GM19463 (cell line): Measurements from ENCODE around the gene RAB7A.
"Not testable (repeated sequence)": the region's sequence is repeated elsewhere in the genome, so short reads cannot be mapped to it uniquely, and the experiment has no call there.

Experiments used
- ATAC-seq: cut with Tn5 transposase; IDR thresholded peaks from one replicate; pipeline ENCODE4 v1.9.1; 2021; ENCODE audit warnings: mild to moderate bottlenecking, moderate library complexity; ENCODE audit not compliant: unreplicated experiment

The RAB7A gene

GRCh38 chr3:128749035-128749434 lies 23.1 kb downstream of the RAB7A start:
- no peak for ATAC-seq

- ATAC-seq: not testable (repeated sequence)
Observed at GRCh38 chr3:128749561-128749960, 23.6 kb downstream of the RAB7A start.

GRCh38 chr3:128753715-128754114 lies 27.7 kb downstream of the RAB7A start:
- ATAC-seq: no peak

GRCh38 chr3:128760042-128760441 lies 34.1 kb downstream of the RAB7A start:
- ATAC-seq: no peak

- no peak for ATAC-seq
Observed at GRCh38 chr3:128760881-128761280, 34.9 kb downstream of the RAB7A start.

- ATAC-seq: no peak
Observed at GRCh38 chr3:128761392-128761791, 35.4 kb downstream of the RAB7A start.

- ATAC-seq: no peak
Observed at GRCh38 chr3:128763967-128764366, 38.0 kb downstream of the RAB7A start.

GRCh38 chr3:128764863-128765262 lies 38.9 kb downstream of the RAB7A start:
- ATAC-seq: no peak

- ATAC-seq: no peak
Observed at GRCh38 chr3:128767094-128767750, 41.2 kb downstream of the RAB7A start.

GRCh38 chr3:128768471-128768870 lies 42.5 kb downstream of the RAB7A start:
- ATAC-seq: no peak

GRCh38 chr3:128770387-128770786 lies 44.4 kb downstream of the RAB7A start:
- ATAC-seq: no peak

GRCh38 chr3:128773189-128773588 lies 47.2 kb downstream of the RAB7A start:
- ATAC-seq: not testable (repeated sequence)

- not testable (repeated sequence) for ATAC-seq
Observed at GRCh38 chr3:128773592-128773991, 47.6 kb downstream of the RAB7A start.

- ATAC-seq: no peak
Observed at GRCh38 chr3:128775241-128775640, 49.3 kb downstream of the RAB7A start.

GRCh38 chr3:128775906-128776542 lies 50.0 kb downstream of the RAB7A start:
- ATAC-seq: no peak

- no peak for ATAC-seq
Observed at GRCh38 chr3:128780101-128780837, 54.3 kb downstream of the RAB7A start.

- no peak for ATAC-seq
Observed at GRCh38 chr3:128781164-128781563, 55.2 kb downstream of the RAB7A start.

- no peak for ATAC-seq
Observed at GRCh38 chr3:128782282-128783146, 56.5 kb downstream of the RAB7A start.

GRCh38 chr3:128783774-128784173 lies 57.8 kb downstream of the RAB7A start:
- no peak for ATAC-seq

- ATAC-seq: no peak
Observed at GRCh38 chr3:128784232-128784631, 58.2 kb downstream of the RAB7A start.

GRCh38 chr3:128784843-128785242 lies 58.9 kb downstream of the RAB7A start:
- no peak for ATAC-seq
